B cell (primary cell): ENCODE measurements around the gene LIME1. TPM values are rescaled to one million over a fixed set of nuclear protein-coding genes. Genes with fewer than 3 reads are reported as not detected.

ENCODE experiments used
- ATAC-seq: fragments of 200-7000 bp; cut with Tn5 transposase; one replicate; pipeline ENCODE4 v1.10.0; 2021; ENCODE audit warnings: low read depth, mild to moderate bottlenecking, moderate number of reproducible peaks, moderate library complexity
- CTCF ChIA-PET: fragments of 350-600 bp; sonication (Branson Sonifier 250); formaldehyde crosslinking; loops from one replicate; lab custom pipeline; 2021; ENCODE audit warnings: antibody characterized with exemption, inconsistent platforms; lab: Charles Lee
- POLR2A ChIA-PET: fragments of 350-600 bp; sonication (Branson Sonifier 250); formaldehyde crosslinking; loops from one replicate; lab custom pipeline; 2021; ENCODE audit warnings: antibody characterized with exemption; lab: Charles Lee
- DNase-seq: peaks from one replicate; pipeline ENCODE4 v3.0.0; 2013
- H2AFZ ChIP-seq: 2 replicates; pipeline ENCODE4 v1.6.1; 2012; ENCODE audit warnings: mild to moderate bottlenecking, low read depth, low read length; ENCODE audit not compliant: insufficient read depth, poor library complexity, severe bottlenecking
- H3K27ac ChIP-seq, 2 donors: 1 replicate in 1 of 2; 2 replicates in 1 of 2; pipeline ENCODE4 v1.5.1; 2012 to 2013; ENCODE audit warnings: low read length in 2 of 2, mild to moderate bottlenecking in 2 of 2, moderate library complexity in 1 of 2
- H3K27me3 ChIP-seq, 4 experiments: fragments of 200-600 bp in 1 of 4; sonication (generic) in 1 of 4; replicated peaks in 1 of 4; 1 replicate in 2 of 4; 2 replicates in 2 of 4; pipeline versions ENCODE4 v1.6.1 to v1.7.0; 2013 to 2016; ENCODE audit warnings: low read length in 3 of 4, mild to moderate bottlenecking in 2 of 4, mixed read lengths in 1 of 4, moderate library complexity in 1 of 4; ENCODE audit not compliant: insufficient read depth in 4 of 4, control insufficient read depth in 3 of 4; ENCODE audit errors: control extremely low read depth in 1 of 4
- H3K36me3 ChIP-seq, 2 experiments: replicated peaks in 1 of 2; 1 replicate in 1 of 2; 2 replicates in 1 of 2; pipeline versions ENCODE4 v1.6.1 to v1.7.1; 2013; ENCODE audit warnings: low read length in 1 of 2; ENCODE audit not compliant: insufficient read depth in 2 of 2, control insufficient read depth in 1 of 2; ENCODE audit errors: control extremely low read depth in 1 of 2, extremely low read depth in 1 of 2
- H3K4me1 ChIP-seq, 2 donors: fragments of 200-600 bp in 1 of 2; sonication (generic) in 1 of 2; 1 replicate in 1 of 2; 2 replicates in 1 of 2; pipeline versions ENCODE4 v1.5.1 to v1.6.1; 2013 to 2017; ENCODE audit warnings: low read length in 2 of 2; ENCODE audit not compliant: control insufficient read depth in 2 of 2, insufficient read depth in 2 of 2
- H3K4me2 ChIP-seq: replicated peaks from 2 replicates; pipeline ENCODE3; 2012; ENCODE audit warnings: mild to moderate bottlenecking, low read depth, low read length; ENCODE audit not compliant: poor library complexity, severe bottlenecking
- H3K4me3 ChIP-seq, 5 experiments: fragments of 200-600 bp in 1 of 5; sonication (generic) in 1 of 5; 1 replicate in 3 of 5; 2 replicates in 2 of 5; pipeline versions ENCODE4 v1.5.1 to v1.7.0; 2011 to 2016; ENCODE audit warnings: low read length in 4 of 5, mild to moderate bottlenecking in 4 of 5, low read depth in 2 of 5, control low read depth in 1 of 5, moderate library complexity in 1 of 5; ENCODE audit not compliant: insufficient read depth in 1 of 5; ENCODE audit errors: control extremely low read depth in 1 of 5, extremely low read depth in 1 of 5
- H3K79me2 ChIP-seq: fragments of 200-600 bp; sonication (generic); one replicate; pipeline ENCODE4 v1.6.0; 2016; ENCODE audit warnings: low read length; ENCODE audit not compliant: control insufficient read depth, insufficient read depth
- H3K9ac ChIP-seq: fragments of 200-600 bp; sonication (generic); 2 replicates; pipeline ENCODE4 v1.6.1; 2017; ENCODE audit warnings: mild to moderate bottlenecking, low read length, moderate library complexity
- H3K9me3 ChIP-seq, 3 donors: one replicate each; pipeline versions ENCODE4 v1.6.1 to v1.7.1; 2013; ENCODE audit warnings: low read length in 2 of 3; ENCODE audit not compliant: control insufficient read depth in 2 of 3, insufficient read depth in 1 of 3; ENCODE audit errors: control extremely low read depth in 1 of 3
- H4K20me1 ChIP-seq: 2 replicates; pipeline ENCODE4 v1.6.0; 2012; ENCODE audit warnings: mild to moderate bottlenecking, low read length; ENCODE audit not compliant: insufficient read depth, control insufficient read depth, poor library complexity, severe bottlenecking
- H3K27ac Mint-ChIP-seq: one replicate; pipeline ENCODE4 v1.8.0; 2021; ENCODE audit warnings: mixed read lengths
- H3K27me3 Mint-ChIP-seq: one replicate; pipeline ENCODE4 v1.8.0; 2021; ENCODE audit warnings: mixed read lengths
- H3K4me1 Mint-ChIP-seq: one replicate; pipeline ENCODE4 v1.8.0; 2021; ENCODE audit warnings: mixed read lengths
- H3K4me3 Mint-ChIP-seq: one replicate; pipeline ENCODE4 v1.8.0; 2021; ENCODE audit warnings: mixed read lengths
- H3K9me3 Mint-ChIP-seq: one replicate; pipeline ENCODE4 v1.8.0; 2022; ENCODE audit warnings: mixed read lengths; ENCODE audit not compliant: insufficient read depth
- CTCF ChIP-seq: fragments of 200-600 bp; IDR thresholded peaks from one replicate; pipeline ENCODE4 v1.8.0; 2022; ENCODE audit warnings: antibody characterized with exemption, mild to moderate bottlenecking
- EZH2 ChIP-seq: IDR thresholded peaks from 2 replicates; pipeline ENCODE4 v1.6.1; 2012; ENCODE audit warnings: borderline replicate concordance, low read depth, mild to moderate bottlenecking, moderate library complexity, low read length; ENCODE audit not compliant: insufficient read depth, poor library complexity, severe bottlenecking
- WGBS: methylation state at CpG from one replicate; pipeline ENCODE4 v1.1.5; 2013; ENCODE audit warnings: missing lambda C conversion rate; ENCODE audit not compliant: insufficient coverage; 5-methylcytosine and 5-hydroxymethylcytosine counted together
- intact Hi-C: fragments of 100-400 bp; cut with micrococcal nuclease; formaldehyde crosslinking; loops from one replicate; pipeline ENCODE4 v1.10.0; 2022
- polyA plus RNA-seq: library from polyadenylated mRNA; depleted of rRNA; stranded (reverse); fragments of >200 nt; gene quantifications from 2 replicates; pipeline ENCODE4 v1.2.3, GENCODE V29; 2012
- total RNA-seq, 2 donors: library from RNA; stranded (reverse); fragments of 120-200 nt in 1 of 2; gene quantifications; 1 replicate in 1 of 2; 2 replicates in 1 of 2; pipeline versions ENCODE4 v1.2.3 to v1.2.4, GENCODE V29; 2013 to 2022

Gene LIME1
- total and polyA plus RNA-seq, 2 donors (not counting 1 experiment from before 2014, with no cell fraction given), result 14.5 to 95.2 TPM

- H3K27ac ChIP-seq, result no peak overlapping the region
- 74% methylated on average over 14 of the region's 19 CpGs for WGBS
- no peak overlapping the region for H2AFZ ChIP-seq
- H3K9ac ChIP-seq, result no peak overlapping the region
- peaks cover 0 to 3% (median 0%) of the 10 kb centered on the region in 3 donors for H3K9me3 ChIP-seq
- H3K27me3 Mint-ChIP-seq, result no peaks in the 10 kb centered on the region
- no peak overlapping the region for H3K27ac Mint-ChIP-seq
- ATAC-seq (no peak), DNase-seq (peak; percentile 12)
- intact Hi-C loops, result no loop called here
- H3K36me3 ChIP-seq, result peaks cover 0 to 7% of the 10 kb centered on the region in 2 experiments
- H3K4me3 ChIP-seq, result no peak overlapping the region
- H3K4me2 ChIP-seq, result no peak overlapping the region
- H4K20me1 ChIP-seq, result peaks cover 91% of the 10 kb centered on the region
- H3K4me1 ChIP-seq, result peaks cover 18% of the 10 kb centered on the region in 2 donors
- no peaks in the 10 kb centered on the region for H3K9me3 Mint-ChIP-seq
- H3K4me3 Mint-ChIP-seq, result no peak overlapping the region
- peaks cover 0 to 3% (median 0%) of the 10 kb centered on the region in 4 experiments for H3K27me3 ChIP-seq
- no peak for TF ChIP-seq CTCF
- TF ChIP-seq EZH2, result no peak
- CTCF ChIA-PET, result no interaction called here
- H3K79me2 ChIP-seq, result peaks cover 65% of the 10 kb centered on the region
- POLR2A ChIA-PET, result interaction anchor here (0.6 kb wide), 1 partner anchor 103 kb away, joined by 3 read pairs; no protein-coding TSS in a partner anchor
- peaks cover 16% of the 10 kb centered on the region for H3K4me1 Mint-ChIP-seq
Measured at GRCh38 chr20:63698739-63699465, 37.6 kb upstream of the LIME1 start.
